Activated CD8-positive, alpha-beta memory T cell treated with anti-CD3 and anti-CD28 coated beads, Interleukin-2, amount 10 ng/mL, durations not matched to agents 7 days and 5 days (primary cell): ENCODE data around the gene COG8. TPM values are rescaled to one million over a fixed set of nuclear protein-coding genes. Genes with fewer than 3 reads are reported as not detected.
A peak's percentile ranks its signal among the peaks of the same experiment; 100 is the strongest.

Experiments used
- ATAC-seq: fragments of 150-1000 bp; cut with Tn5 transposase; one replicate; pipeline ENCODE4 v1.10.0; 2021; ENCODE audit warnings: moderate library complexity
- CTCF ChIA-PET: fragments of 350-600 bp; sonication (Branson Sonifier 250); formaldehyde crosslinking; loops from one replicate; lab custom pipeline; 2021; ENCODE audit warnings: antibody characterized with exemption; lab: Charles Lee
- DNase-seq: peaks from one replicate; pipeline ENCODE4 v3.0.0-alpha.2; 2020
- H3K27ac Mint-ChIP-seq: one replicate; pipeline ENCODE4 v1.8.0; 2021; ENCODE audit warnings: mild to moderate bottlenecking, mixed read lengths
- H3K27me3 Mint-ChIP-seq: one replicate; pipeline ENCODE4 v1.8.0; 2021; ENCODE audit warnings: mixed read lengths
- H3K36me3 Mint-ChIP-seq: one replicate; pipeline ENCODE4 v1.8.0; 2021; ENCODE audit warnings: mild to moderate bottlenecking, mixed read lengths
- H3K4me1 Mint-ChIP-seq: one replicate; pipeline ENCODE4 v1.8.0; 2021; ENCODE audit warnings: mixed read lengths
- H3K4me3 Mint-ChIP-seq: one replicate; pipeline ENCODE4 v1.8.0; 2021; ENCODE audit warnings: mild to moderate bottlenecking, moderate library complexity, mixed read lengths
- H3K9me3 Mint-ChIP-seq: one replicate; pipeline ENCODE4 v1.8.0; 2022; ENCODE audit warnings: low read depth, mixed read lengths
- total RNA-seq, 2 experiments: library from RNA; stranded (reverse); gene quantifications; one replicate each; pipeline ENCODE4 v1.2.3, GENCODE V29; 2021

Gene COG8
- total RNA-seq, 2 experiments from 2014 or later: 27.6 to 32.7 TPM

DNA sequence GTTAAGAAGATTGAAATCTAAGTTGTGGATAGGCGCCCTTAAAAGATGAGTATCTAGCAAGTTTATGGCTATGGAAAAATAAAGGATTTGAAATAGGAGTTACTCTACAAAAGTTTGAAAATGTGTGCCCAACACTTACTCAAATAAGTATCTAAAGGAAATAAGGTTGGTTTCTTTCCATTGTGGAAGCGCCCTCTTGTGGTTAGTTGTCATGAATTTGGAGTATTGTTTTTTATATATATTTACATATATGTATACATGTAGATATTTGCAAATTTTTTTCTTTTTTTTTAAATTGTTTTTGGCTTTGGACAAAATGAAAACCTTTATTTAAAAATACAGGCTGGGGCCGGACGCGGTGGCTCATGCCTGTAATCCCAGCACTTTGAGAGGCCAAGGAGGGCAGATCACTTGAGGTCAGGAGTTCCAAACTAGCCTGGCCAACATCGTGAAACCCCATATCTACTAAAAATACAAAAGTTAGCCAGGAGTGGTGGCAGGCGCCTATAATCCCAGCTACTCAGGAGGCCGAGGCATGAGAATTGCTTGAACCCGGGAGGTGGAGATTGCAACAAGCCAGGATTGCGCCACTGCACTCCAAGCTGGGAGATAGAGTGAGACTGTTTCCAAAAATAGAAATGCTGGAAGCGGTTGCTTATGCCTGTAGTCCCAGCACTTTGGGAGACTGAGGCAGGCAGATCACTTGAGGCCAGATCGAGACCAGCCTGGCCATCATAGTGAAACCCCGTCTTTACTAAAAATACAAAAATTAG, 52.2 kb downstream of the COG8 start:
- no peak overlapping the region for H3K4me3 Mint-ChIP-seq
- H3K36me3 Mint-ChIP-seq: no peaks in the 10 kb centered on the region
- no peaks in the 10 kb centered on the region for H3K27me3 Mint-ChIP-seq
- DNase-seq (peak; percentile 46), ATAC-seq (no peak)
- CTCF ChIA-PET: interaction anchor here (0.6 to 8.0 kb wide), 18 partner anchors 11 to 758 kb away, joined by 3 to 93 read pairs (median 4); partner anchors contain the start of genes CHTF8, PDF and UTP4
- H3K9me3 Mint-ChIP-seq: no peaks in the 10 kb centered on the region
- H3K27ac Mint-ChIP-seq: no peak overlapping the region
- H3K4me1 Mint-ChIP-seq: peaks cover 2% of the 10 kb centered on the region

DNA sequence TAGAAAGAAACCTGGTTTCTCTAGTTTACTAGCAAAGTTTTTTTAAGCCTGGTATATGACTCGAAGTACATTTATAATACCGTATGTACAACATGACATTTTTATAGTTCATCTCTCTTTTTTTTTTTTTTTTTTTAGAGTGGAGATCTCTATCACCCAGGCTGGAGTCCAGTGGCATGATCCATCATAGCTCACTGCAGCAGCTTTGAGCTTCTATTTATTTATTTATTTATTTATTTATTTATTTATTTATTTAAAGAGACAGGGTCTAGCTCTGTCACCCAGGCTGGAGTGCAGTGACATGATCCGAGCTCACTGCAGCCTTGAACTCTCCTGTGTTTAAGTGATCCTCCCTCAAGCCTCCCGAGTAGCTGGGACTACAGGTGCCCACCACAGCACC, 54.1 kb downstream of the COG8 start:
- Mint-ChIP-seq H3K36me3 (no peaks in the 10 kb centered on the region), H3K4me1 (peaks cover 2% of the 10 kb centered on the region), H3K27me3 (no peaks in the 10 kb centered on the region), H3K9me3 (no peaks in the 10 kb centered on the region), H3K4me3 (no peak overlapping the region), H3K27ac (no peak overlapping the region)
- CTCF ChIA-PET: interaction anchor here (0.6 to 8.0 kb wide), 16 partner anchors 9 to 694 kb away, joined by 3 to 93 read pairs (median 4); no protein-coding TSS in a partner anchor
- DNase-seq (no peak), ATAC-seq (no peak)

GRCh38 chr16:69283851-69284250, 55.5 kb downstream of the COG8 start:
- CTCF ChIA-PET: interaction anchor here (8.0 kb wide), 1 partner anchor 135 kb away, joined by 93 read pairs; no protein-coding TSS in a partner anchor
- peaks cover 2% of the 10 kb centered on the region for H3K4me1 Mint-ChIP-seq
- no peaks in the 10 kb centered on the region for H3K27me3 Mint-ChIP-seq
- H3K36me3 Mint-ChIP-seq: no peaks in the 10 kb centered on the region
- H3K9me3 Mint-ChIP-seq: no peaks in the 10 kb centered on the region
- DNase-seq (no peak), ATAC-seq (no peak)
- H3K4me3 Mint-ChIP-seq: no peak overlapping the region
- H3K27ac Mint-ChIP-seq: no peak overlapping the region

DNA sequence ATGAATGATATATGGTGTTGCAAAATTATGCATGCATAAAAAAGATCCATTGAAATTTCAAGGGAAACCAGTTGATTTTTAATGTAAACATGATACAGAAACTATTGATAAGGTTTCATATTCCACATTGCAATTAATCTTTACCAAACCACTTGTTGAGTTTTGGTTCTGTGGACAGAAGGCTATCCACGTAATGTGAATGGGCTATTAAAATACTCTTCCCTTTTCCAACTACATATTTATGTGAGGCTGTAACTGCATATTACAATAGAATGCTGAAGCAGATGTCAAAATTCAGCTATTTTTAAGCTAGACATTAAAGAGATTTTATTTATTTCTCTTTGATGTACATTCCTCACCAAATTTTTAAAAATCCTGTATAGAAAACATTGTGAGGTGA, 62.0 kb downstream of the COG8 start:
- H3K36me3 Mint-ChIP-seq: no peaks in the 10 kb centered on the region
- H3K9me3 Mint-ChIP-seq: no peaks in the 10 kb centered on the region
- no peaks in the 10 kb centered on the region for H3K27me3 Mint-ChIP-seq
- no peak overlapping the region for H3K4me3 Mint-ChIP-seq
- H3K27ac Mint-ChIP-seq: no peak overlapping the region
- CTCF ChIA-PET: interaction anchor here (0.6 to 2.8 kb wide), 3 partner anchors 8 to 126 kb away, joined by 3 to 9 read pairs (median 3); no protein-coding TSS in a partner anchor
- ATAC-seq (no peak), DNase-seq (no peak)
- H3K4me1 Mint-ChIP-seq: no peaks in the 10 kb centered on the region

Other genes starting within 250 kb of the COG8 start
- gene HAS3, start 233.9 kb downstream of the COG8 start, total RNA-seq: under 1 TPM; 0.29 to 0.47 TPM
- gene CHTF8, start 207.0 kb downstream of the COG8 start, total RNA-seq: 100 to 1,000 TPM; 133 to 147 TPM
- gene UTP4, start 206.9 kb downstream of the COG8 start, total RNA-seq: 10 to 100 TPM; 57.7 to 82.3 TPM
- gene SNTB2, start 152.4 kb downstream of the COG8 start, total RNA-seq: 10 to 100 TPM; 21.5 to 30.6 TPM
- 10 to 100 TPM; 31.5 to 38.9 TPM for gene VPS4A, start 28.2 kb downstream of the COG8 start, total RNA-seq
- 10 to 100 TPM; 18.3 to 21.3 TPM for gene PDF, start 9.0 kb downstream of the COG8 start, total RNA-seq
- gene NIP7, start 208 bp upstream of the COG8 start, total RNA-seq: 10 to 100 TPM; 36.2 to 48.8 TPM
- gene TMED6, start 12.2 kb upstream of the COG8 start, total RNA-seq: 1 to 10 TPM; 1.5 TPM
- 10 to 100 TPM; 48.7 to 58.2 TPM for gene TERF2, start 46.4 kb upstream of the COG8 start, total RNA-seq
- 100 to 1,000 TPM; 149 to 189 TPM for gene CYB5B, start 85.1 kb upstream of the COG8 start, total RNA-seq
- gene NFAT5, start 226.4 kb upstream of the COG8 start, total RNA-seq: 10 to 100 TPM; 28.7 to 36.8 TPM